ENCODE data around the gene TAGLN2. TPM values are rescaled to one million over a fixed set of nuclear protein-coding genes. Genes with fewer than 3 reads are reported as not detected.

Gene TAGLN2
- total RNA-seq, 2 donors from 2014 or later = 457 to 593 TPM

DNA sequence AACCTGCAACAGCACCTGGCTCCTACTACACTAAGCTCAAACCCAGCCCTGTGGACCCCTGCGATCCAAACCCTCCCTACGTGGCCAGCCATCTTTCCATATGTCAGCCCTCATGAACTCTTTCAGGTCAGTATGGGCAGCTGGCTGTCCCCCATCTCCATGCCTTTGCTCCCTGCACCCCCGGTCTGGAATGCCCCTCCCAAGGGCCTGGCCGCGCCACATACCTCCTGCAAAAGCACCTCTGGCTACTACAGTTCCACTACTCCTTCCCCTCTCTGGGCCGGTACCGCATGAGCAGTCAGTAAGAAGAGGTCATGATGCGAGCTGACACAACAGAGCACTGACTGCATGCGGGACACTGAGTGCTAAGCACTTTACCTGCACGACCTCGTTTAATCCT lies 10.0 kb upstream of the TAGLN2 start:
- H3K27me3 Mint-ChIP-seq = peaks cover 12% of the 10 kb centered on the region
- no peaks in the 10 kb centered on the region for H3K36me3 Mint-ChIP-seq (ENCODE audit: low read depth)
- ATAC-seq (replicated peaks) = no peak
- H3K4me3 Mint-ChIP-seq = no peak overlapping the region
- H3K4me1 Mint-ChIP-seq = no peaks in the 10 kb centered on the region
- no peaks in the 10 kb centered on the region for H3K9me3 Mint-ChIP-seq
- H3K27ac Mint-ChIP-seq = peak overlapping the region; percentile 25

DNA sequence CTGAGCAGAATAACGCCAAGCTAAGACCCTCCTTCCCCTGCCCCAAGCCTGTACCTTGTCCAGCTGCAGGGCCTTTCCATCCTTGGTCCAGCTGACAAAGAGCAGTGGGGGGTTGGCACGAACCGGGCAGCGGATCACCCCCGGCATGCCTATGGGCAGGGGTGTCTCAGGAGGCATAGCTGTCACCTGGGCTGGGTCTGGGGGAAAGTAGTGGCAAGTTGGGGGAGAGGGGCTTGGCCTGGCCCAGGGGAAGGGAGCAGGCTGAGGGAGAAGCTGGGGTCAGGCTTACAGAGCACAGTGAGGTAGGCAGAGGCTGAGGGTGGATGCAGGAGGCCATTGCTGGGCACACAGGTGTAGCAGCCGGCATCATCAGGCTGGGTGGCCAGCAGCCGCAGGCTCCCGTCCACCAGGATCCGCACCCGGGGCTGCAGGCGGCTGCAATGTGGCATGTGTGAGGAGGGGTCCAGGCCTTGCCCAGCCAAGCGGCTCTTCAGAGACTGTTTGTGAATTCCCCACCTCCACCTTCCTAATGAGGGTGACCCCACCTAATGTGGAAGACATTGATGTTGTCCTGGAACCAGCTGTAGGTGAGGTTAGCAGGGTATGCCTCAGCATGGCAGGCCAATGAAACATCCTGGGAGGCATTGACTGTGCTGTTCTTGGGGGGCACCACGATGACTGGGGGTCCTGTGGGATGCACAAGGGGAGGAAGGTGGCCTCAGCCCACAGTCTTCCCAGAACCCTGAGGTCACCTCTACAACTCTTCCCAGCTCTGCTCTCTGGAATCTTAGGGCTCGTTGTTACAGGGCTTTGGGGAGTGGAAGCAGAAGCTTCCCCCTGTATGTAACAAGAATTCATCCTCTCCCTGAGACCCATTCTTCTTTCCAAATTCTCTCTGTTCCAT lies 9.1 kb upstream of the TAGLN2 start:
- Mint-ChIP-seq H3K9me3 (no peaks in the 10 kb centered on the region), H3K27ac (peak overlapping the region; percentile 25), H3K4me3 (no peak overlapping the region), H3K4me1 (no peaks in the 10 kb centered on the region), H3K27me3 (peaks cover 10% of the 10 kb centered on the region), H3K36me3 (ENCODE audit: low read depth) (no peaks in the 10 kb centered on the region)
- no peak for ATAC-seq (replicated peaks)

DNA sequence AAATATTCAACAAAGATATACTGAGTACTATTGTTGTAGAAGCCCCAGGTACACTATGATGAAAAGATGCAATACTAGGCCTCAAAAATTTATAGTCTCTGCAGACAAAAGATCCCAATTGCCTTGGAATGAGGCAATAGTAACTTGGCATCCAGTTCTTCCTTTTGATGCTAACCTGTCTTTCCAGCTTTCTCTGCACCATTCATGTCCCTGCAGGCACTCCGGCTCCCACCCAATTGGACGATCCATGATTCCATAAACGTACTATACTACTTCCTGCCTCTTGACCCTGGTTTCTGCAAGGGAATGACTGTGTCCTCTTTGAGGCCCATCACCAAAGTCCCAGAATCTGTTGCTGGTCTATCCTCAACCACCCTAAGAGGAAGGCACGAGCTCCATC lies 8.0 kb upstream of the TAGLN2 start:
- no peaks in the 10 kb centered on the region for H3K36me3 Mint-ChIP-seq (ENCODE audit: low read depth)
- H3K9me3 Mint-ChIP-seq = no peaks in the 10 kb centered on the region
- peaks cover 2% of the 10 kb centered on the region for H3K27me3 Mint-ChIP-seq
- no peak overlapping the region for H3K4me3 Mint-ChIP-seq
- H3K4me1 Mint-ChIP-seq = no peaks in the 10 kb centered on the region
- H3K27ac Mint-ChIP-seq = peak overlapping the region; percentile 9
- ATAC-seq (replicated peaks) = no peak

- Mint-ChIP-seq H3K36me3 (ENCODE audit: low read depth) (no peaks in the 10 kb centered on the region), H3K4me3 (no peak overlapping the region), H3K9me3 (no peaks in the 10 kb centered on the region), H3K27me3 (no peaks in the 10 kb centered on the region), H3K27ac (no peak overlapping the region), H3K4me1 (no peaks in the 10 kb centered on the region)
- ATAC-seq (replicated peaks) = no peak
Measured at GRCh38 chr1:159932296-159933285, 7.3 kb upstream of the TAGLN2 start.

DNA sequence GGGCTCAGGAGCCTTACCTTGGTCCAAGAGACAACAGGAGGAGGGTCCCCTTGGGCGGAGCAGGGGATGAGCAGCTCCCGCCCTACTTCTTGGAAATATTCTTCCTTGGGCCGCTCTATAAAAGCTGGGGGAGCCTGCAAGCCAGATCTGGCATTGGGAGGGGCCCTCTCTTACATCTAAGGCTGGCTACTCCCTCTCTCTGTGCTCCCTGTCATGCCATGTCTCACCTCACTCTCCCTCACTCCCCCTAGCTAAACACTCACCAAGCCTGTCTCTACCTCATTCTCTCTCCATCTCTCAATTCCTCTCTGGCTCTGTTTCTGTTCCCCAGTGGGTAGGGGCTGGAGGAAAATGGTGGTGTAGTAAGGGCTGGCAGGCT lies 6.5 kb upstream of the TAGLN2 start:
- H3K27ac Mint-ChIP-seq = no peak overlapping the region
- H3K36me3 Mint-ChIP-seq (ENCODE audit: low read depth) = no peaks in the 10 kb centered on the region
- H3K9me3 Mint-ChIP-seq = no peaks in the 10 kb centered on the region
- ATAC-seq (replicated peaks) = no peak
- H3K4me1 Mint-ChIP-seq = peaks cover 3% of the 10 kb centered on the region
- H3K4me3 Mint-ChIP-seq = no peak overlapping the region
- H3K27me3 Mint-ChIP-seq = no peaks in the 10 kb centered on the region

DNA sequence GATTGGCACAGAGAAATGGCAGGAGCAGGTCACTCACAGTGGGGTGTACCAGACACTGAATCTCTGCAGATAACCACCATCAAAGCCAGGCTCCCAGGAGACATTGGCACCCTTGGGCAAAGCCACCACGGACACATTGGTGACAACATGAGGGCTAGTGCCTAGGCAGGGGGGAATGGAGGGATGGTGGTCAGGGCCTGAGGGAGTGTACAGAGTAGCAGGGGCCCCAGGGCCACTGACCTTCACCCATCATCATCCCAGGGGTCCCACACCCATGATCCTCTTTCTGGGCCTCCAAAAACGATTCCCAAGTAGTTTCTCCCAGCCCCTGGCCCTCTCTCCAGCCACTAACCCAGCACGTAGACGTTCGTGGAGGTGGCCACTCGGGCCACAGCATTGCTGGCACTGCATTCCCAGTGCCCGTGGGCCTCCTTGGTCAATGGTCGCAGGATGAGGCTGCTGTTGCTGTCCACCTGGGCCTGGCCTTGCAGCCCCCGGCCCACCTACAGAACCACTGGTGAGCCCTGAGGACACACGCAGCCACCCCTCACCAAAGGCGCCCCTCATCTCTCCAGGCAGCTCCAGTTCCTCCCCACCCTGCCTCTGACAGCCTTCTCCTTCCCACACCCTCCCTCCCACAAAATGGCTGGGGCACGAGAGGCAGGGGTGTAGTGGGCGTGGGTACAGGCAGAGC lies 5.9 kb upstream of the TAGLN2 start:
- Mint-ChIP-seq H3K36me3 (ENCODE audit: low read depth) (no peaks in the 10 kb centered on the region), H3K4me3 (no peak overlapping the region), H3K27me3 (no peaks in the 10 kb centered on the region), H3K9me3 (no peaks in the 10 kb centered on the region), H3K4me1 (peaks cover 8% of the 10 kb centered on the region), H3K27ac (peak overlapping the region; percentile 11)
- ATAC-seq (replicated peaks) = no peak

DNA sequence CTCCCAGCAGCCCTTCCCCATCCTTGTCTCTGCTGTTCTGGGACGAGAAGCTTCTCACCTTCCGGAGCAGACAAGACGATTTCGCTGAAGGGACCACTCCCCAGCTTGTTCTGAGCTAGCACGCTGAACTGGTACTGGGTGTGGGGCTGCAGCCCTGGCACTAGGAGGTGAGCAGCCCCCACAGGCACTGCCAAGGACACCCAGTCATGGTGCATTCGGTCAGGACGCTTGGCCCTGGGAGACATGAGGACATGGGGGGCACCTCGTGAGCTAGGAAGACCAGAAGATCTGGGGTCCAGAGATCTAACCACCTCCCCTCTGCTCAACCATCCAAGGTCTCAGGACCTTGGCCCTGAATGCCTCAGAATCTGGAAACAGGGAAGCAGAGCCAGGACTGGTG lies 5.3 kb upstream of the TAGLN2 start:
- Mint-ChIP-seq H3K9me3 (no peaks in the 10 kb centered on the region), H3K36me3 (ENCODE audit: low read depth) (peaks cover 1% of the 10 kb centered on the region), H3K27ac (peak overlapping the region; percentile 11), H3K4me1 (peaks cover 12% of the 10 kb centered on the region), H3K27me3 (no peaks in the 10 kb centered on the region), H3K4me3 (no peak overlapping the region)
- no peak for ATAC-seq (replicated peaks)

DNA sequence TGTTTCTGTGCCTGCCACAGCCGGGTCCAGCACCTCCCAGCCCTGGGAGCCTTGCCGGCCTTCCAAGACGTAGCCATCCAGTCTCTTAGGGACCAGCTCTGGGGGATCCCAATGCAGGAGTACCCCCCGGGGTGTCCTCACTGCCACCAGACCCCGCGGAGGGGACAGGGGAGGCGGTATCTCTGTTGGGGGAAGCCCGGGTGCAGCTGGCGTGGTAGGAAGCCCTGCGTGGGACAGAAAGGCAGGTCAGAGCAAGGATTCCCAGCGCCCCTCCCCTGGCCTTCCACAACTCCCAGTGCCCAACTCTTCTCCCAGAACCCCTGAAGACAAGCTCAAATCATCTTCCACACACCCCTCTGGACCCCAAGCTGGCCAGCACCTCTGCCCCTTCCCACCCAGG lies 4.9 kb upstream of the TAGLN2 start:
- H3K27ac Mint-ChIP-seq = no peak overlapping the region
- H3K4me1 Mint-ChIP-seq = peaks cover 12% of the 10 kb centered on the region
- peaks cover 5% of the 10 kb centered on the region for H3K36me3 Mint-ChIP-seq (ENCODE audit: low read depth)
- H3K9me3 Mint-ChIP-seq = no peaks in the 10 kb centered on the region
- no peak overlapping the region for H3K4me3 Mint-ChIP-seq
- ATAC-seq (replicated peaks) = no peak
- no peaks in the 10 kb centered on the region for H3K27me3 Mint-ChIP-seq

DNA sequence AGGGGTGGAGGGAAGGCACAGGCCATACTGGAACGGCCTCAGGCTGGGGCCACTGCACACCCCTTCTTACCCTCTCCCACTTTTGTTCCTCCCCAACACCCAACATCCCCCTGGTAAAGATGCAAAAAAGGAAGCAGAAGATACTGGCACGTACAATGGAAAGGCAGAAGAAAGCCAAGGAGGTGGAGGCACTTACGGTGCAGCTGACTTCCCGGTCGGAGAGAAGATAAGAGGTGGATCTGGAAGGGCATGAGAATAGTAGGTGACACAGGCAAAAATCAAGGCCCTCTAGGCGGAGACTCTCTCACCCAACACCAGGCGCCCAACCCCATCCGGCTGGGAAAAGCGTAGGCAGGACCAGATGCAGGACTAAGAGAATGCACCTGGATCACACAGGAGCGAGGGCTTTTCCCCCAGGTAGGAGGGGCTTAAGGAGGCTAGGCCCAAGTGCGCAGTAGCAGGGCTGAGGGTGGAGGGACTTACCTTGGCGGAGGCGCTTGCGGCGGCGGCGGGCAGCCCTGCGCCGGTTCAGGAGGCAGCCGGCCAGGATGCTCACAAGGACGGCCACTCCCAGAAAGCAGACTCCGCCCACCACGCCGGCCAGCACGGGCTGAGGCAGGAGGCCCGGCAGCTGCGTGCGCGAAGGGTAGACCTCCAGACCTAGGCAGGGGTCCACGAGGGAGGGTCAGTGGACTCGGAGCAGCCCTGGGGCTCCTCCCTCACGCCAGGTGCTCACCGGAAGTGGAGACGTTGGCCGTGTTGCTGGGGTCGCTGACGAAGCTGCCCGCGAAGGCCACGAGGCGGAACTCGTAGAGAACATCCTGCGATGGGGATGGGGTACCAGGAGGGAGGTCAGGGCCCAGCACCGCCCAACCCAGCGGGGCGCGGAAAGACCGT lies 4.1 kb upstream of the TAGLN2 start:
- H3K9me3 Mint-ChIP-seq = no peaks in the 10 kb centered on the region
- H3K4me3 Mint-ChIP-seq = no peak overlapping the region
- no peak for ATAC-seq (replicated peaks)
- no peak overlapping the region for H3K27ac Mint-ChIP-seq
- peaks cover 13% of the 10 kb centered on the region for H3K36me3 Mint-ChIP-seq (ENCODE audit: low read depth)
- peaks cover 12% of the 10 kb centered on the region for H3K4me1 Mint-ChIP-seq
- H3K27me3 Mint-ChIP-seq = no peaks in the 10 kb centered on the region

GRCh38 chr1:159928491-159929050 lies 3.3 kb upstream of the TAGLN2 start:
- no peaks in the 10 kb centered on the region for H3K27me3 Mint-ChIP-seq
- H3K9me3 Mint-ChIP-seq = no peaks in the 10 kb centered on the region
- no peak overlapping the region for H3K27ac Mint-ChIP-seq
- no peak overlapping the region for H3K4me3 Mint-ChIP-seq
- peaks cover 17% of the 10 kb centered on the region for H3K4me1 Mint-ChIP-seq
- H3K36me3 Mint-ChIP-seq (ENCODE audit: low read depth) = peaks cover 22% of the 10 kb centered on the region
- ATAC-seq (replicated peaks) = no peak

DNA sequence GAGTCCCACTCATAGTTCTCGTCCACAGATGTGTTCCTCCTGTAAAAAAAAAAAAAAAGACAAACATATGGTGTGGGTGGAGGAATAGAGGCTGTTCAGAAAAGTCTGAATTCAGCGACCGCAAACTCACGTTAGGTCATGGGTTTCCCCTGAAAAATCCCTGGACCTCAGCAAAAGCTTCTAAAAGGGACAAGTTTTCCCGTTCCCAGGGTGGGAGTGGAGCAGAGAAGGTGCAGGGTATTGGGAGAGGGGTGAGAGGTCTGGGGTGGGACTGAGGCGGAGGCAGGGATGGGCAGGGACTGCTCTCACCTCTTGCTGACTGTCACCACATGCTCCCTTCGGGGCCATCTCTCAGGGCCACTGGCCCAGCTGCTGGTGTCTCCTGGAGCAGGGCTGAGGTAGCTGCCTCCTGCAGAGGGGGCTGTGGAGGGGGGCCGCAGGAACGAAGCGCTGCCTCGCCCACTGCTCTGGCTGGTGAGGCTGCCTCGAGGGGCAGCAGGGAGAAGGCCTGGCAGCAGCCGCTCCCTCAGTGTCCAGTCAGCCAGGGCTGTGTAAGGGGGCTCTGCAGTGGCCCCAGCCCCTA lies 2.6 kb upstream of the TAGLN2 start:
- no peaks in the 10 kb centered on the region for H3K27me3 Mint-ChIP-seq
- H3K4me1 Mint-ChIP-seq = peaks cover 23% of the 10 kb centered on the region
- H3K27ac Mint-ChIP-seq = no peak overlapping the region
- ATAC-seq (replicated peaks) = no peak
- no peaks in the 10 kb centered on the region for H3K9me3 Mint-ChIP-seq
- H3K36me3 Mint-ChIP-seq (ENCODE audit: low read depth) = peaks cover 28% of the 10 kb centered on the region
- no peak overlapping the region for H3K4me3 Mint-ChIP-seq

DNA sequence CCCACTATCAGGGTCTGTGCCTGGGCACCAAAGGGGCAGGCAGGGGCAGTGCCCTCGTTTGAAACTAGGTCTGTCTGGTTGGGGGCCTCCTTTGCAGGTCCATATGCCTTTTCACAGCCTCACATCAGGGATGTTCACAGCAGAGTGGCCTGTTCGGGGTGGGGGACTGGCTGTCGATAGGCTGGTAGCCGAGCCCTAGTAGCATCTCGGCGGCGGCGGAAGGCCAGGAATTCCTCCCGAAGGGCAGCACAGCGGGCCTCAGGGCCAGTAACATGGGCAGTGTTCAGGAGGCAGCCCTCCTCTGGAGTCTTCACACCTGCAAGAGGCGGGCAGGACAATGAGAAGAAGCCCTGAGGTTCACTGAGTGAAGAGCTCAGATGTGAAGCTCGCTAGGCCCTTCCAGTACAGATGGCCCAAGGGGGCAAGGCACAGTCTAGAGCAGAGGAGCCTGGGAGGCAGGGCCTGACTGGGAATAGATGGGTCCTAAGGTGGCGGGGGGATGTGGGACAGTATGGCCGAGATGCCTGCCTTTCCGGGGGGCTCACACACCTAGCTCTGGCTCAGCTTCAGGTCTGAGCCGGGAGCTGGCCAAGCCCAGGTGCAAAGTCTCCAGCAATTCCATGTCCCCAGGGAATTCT lies 2.0 kb upstream of the TAGLN2 start:
- Mint-ChIP-seq H3K27ac (peak overlapping the region; percentile 99), H3K4me3 (peak overlapping the region; percentile 89), H3K27me3 (no peaks in the 10 kb centered on the region), H3K9me3 (no peaks in the 10 kb centered on the region), H3K4me1 (peaks cover 26% of the 10 kb centered on the region), H3K36me3 (ENCODE audit: low read depth) (peaks cover 34% of the 10 kb centered on the region)
- ATAC-seq (replicated peaks) = no peak

GRCh38 chr1:159925719-159926078 lies 392 bp upstream of the TAGLN2 start:
- Mint-ChIP-seq H3K27me3 (no peaks in the 10 kb centered on the region), H3K4me1 (peaks cover 39% of the 10 kb centered on the region), H3K4me3 (peak overlapping the region; percentile 89), H3K9me3 (no peaks in the 10 kb centered on the region), H3K36me3 (ENCODE audit: low read depth) (peaks cover 51% of the 10 kb centered on the region), H3K27ac (peak overlapping the region; percentile 99)
- ATAC-seq (replicated peaks) = peak; percentile 44

Data from activated T-helper 17 cell treated with anti-CD3 and anti-CD28 coated beads, Interleukin-2, amount 50 U/mL, for 72 hours (primary cell).